Right lobe of liver (tissue), 6 donors: Measurements from ENCODE around the gene BSND. TPM values are rescaled to one million over a fixed set of nuclear protein-coding genes. Genes with fewer than 3 reads are reported as not detected.

Source experiments
- ATAC-seq, 4 donors: fragments of 200-7000 bp; cut with Tn5 transposase; one replicate each; pipeline ENCODE4 v1.9.1; 2020; ENCODE audit warnings: mild to moderate bottlenecking in 4 of 4, moderate library complexity in 4 of 4
- DNase-seq, 3 donors: peaks; one replicate each; pipeline ENCODE4 v3.0.0-alpha.2; 2020
- H3K27ac ChIP-seq, 3 donors: fragments of 200-600 bp; one replicate each; pipeline ENCODE4 v1.8.0; 2022
- H3K27me3 ChIP-seq, 2 donors: fragments of 200-600 bp; one replicate each; pipeline ENCODE4 v1.8.0; 2022
- H3K36me3 ChIP-seq, 4 donors: fragments of 200-600 bp; sonication (generic) in 1 of 4; one replicate each; pipeline versions ENCODE4 v1.5.1 to v1.8.0; 2017 to 2022; ENCODE audit warnings: control low read depth in 1 of 4
- H3K4me1 ChIP-seq, 4 donors: fragments of 200-600 bp; sonication (generic) in 1 of 4; one replicate each; pipeline versions ENCODE4 v1.5.1 to v1.8.0; 2017 to 2022; ENCODE audit warnings: control low read depth in 1 of 4
- H3K4me3 ChIP-seq, 3 donors: fragments of 200-600 bp; one replicate each; pipeline ENCODE4 v1.8.0; 2022
- H3K9me3 ChIP-seq, 4 donors: fragments of 200-600 bp; sonication (generic) in 1 of 4; one replicate each; pipeline versions ENCODE4 v1.5.1 to v1.8.0; 2017 to 2022; ENCODE audit warnings: control low read depth in 1 of 4
- POLR2A ChIP-seq: fragments of 450-650 bp; IDR thresholded peaks from one replicate; pipeline ENCODE4 v1.6.1; 2017; ENCODE audit warnings: antibody characterized with exemption, mild to moderate bottlenecking
- WGBS: methylation state at CpG from one replicate; pipeline ENCODE4 v1.1.6; 2018; ENCODE audit warnings: low coverage, low lambda C conversion rate; ENCODE audit not compliant: insufficient coverage; ENCODE audit errors: missing lambda C conversion rate; 5-methylcytosine and 5-hydroxymethylcytosine counted together
- intact Hi-C, 2 donors: fragments of 100-400 bp; cut with DNase I; formaldehyde crosslinking; loops; one replicate each; pipeline versions ENCODE4 v1.11.2 to v1.14.1; 2022
- total RNA-seq, 6 experiments: library from RNA; depleted of rRNA in 2 of 6; stranded (reverse); fragments of >200 nt in 2 of 6; fragmentation: NEBNext Ultra II Directional in 3 of 6; extraction: Animal tissue kit (Norgen Biotek cat#: 25700) in 3 of 6; gene quantifications; one replicate each; pipeline versions ENCODE4 v1.1.0 to v1.2.4, GENCODE V29; 2016 to 2023
- TF ChIP-seq, protein P1 (sequence below), 4 donors: fragments of 200-600 bp in 3 of 4; fragments of 450-650 bp in 1 of 4; IDR thresholded peaks; one replicate each; pipeline versions ENCODE4 v1.5.1 to v1.8.0; 2016 to 2022; ENCODE audit warnings: antibody characterized with exemption in 4 of 4, mild to moderate bottlenecking in 2 of 4
- donor health status: DM: no; HTN: yes; CAD: no.
- donor health status: DM: no; HTN: no; CAD: no.
- donor health status: DM: no; HTN: no; CAD: no.
- donor health status: DM: no; HTN: yes; CAD: no.
- donor health status: DM: no; HTN: yes; CAD: no.

BSND gene
- total RNA-seq, 6 experiments from 2014 or later, result not detected

DNA sequence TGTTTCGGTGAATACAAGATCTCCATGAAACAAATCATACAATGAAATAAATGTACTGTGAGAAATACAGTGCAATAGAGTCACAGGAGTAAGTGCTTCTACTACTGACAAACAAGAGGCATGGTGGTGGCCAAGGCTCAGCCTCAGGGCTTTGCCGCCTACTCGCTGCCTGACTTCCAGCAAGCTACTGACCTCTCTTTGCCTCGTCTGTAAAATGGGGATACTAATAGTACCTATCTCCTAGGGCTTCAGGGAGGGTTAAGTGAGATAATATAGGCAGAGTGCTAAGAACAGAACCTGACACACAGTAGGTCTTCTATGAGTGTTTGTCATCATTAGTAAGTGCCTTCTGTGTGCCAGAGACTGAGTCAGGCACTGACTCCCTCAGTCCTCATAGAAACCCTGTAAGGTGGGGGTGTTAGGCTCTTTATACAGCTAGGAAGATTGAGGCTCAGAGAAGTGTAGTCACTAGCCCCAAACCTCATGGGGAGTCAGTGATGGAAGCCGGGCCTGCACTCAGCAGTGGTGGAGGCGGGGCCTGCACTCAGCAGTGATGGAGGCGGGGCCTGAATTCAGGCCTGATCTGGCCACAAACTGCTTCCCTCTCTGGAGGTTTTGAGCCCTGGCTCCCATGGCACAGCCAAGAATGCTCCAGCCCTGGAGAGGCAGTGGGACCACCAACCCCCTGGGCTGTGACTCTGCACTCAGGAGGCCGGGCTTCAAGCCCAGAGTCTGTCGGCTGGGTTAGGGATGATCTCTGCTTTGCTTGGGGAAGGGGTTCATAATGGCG is 6.8 kb downstream of the BSND start:
- TF ChIP-seq, protein P1, sequence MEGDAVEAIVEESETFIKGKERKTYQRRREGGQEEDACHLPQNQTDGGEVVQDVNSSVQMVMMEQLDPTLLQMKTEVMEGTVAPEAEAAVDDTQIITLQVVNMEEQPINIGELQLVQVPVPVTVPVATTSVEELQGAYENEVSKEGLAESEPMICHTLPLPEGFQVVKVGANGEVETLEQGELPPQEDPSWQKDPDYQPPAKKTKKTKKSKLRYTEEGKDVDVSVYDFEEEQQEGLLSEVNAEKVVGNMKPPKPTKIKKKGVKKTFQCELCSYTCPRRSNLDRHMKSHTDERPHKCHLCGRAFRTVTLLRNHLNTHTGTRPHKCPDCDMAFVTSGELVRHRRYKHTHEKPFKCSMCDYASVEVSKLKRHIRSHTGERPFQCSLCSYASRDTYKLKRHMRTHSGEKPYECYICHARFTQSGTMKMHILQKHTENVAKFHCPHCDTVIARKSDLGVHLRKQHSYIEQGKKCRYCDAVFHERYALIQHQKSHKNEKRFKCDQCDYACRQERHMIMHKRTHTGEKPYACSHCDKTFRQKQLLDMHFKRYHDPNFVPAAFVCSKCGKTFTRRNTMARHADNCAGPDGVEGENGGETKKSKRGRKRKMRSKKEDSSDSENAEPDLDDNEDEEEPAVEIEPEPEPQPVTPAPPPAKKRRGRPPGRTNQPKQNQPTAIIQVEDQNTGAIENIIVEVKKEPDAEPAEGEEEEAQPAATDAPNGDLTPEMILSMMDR (IDR thresholded peaks at IDR 0.05), result no peak
- no peak for TF ChIP-seq POLR2A
- H3K27ac ChIP-seq, result no peak overlapping the region
- no peaks in the 10 kb centered on the region for H3K36me3 ChIP-seq
- H3K4me1 ChIP-seq, result no peaks in the 10 kb centered on the region
- peak in 1 of 4 donors; percentile 36 for ATAC-seq
- peak in 1 of 3 donors; percentile 23 for DNase-seq
- no peak overlapping the region for H3K4me3 ChIP-seq
- no peaks in the 10 kb centered on the region for H3K9me3 ChIP-seq
- WGBS, result 88% methylated on average over 4 of the region's 10 CpGs
- intact Hi-C loops, result loop anchor here in 1 of 2 donors (10.0 kb wide), 1 partner anchor 491 kb away; no protein-coding TSS in a partner anchor
- no peaks in the 10 kb centered on the region for H3K27me3 ChIP-seq

DNA sequence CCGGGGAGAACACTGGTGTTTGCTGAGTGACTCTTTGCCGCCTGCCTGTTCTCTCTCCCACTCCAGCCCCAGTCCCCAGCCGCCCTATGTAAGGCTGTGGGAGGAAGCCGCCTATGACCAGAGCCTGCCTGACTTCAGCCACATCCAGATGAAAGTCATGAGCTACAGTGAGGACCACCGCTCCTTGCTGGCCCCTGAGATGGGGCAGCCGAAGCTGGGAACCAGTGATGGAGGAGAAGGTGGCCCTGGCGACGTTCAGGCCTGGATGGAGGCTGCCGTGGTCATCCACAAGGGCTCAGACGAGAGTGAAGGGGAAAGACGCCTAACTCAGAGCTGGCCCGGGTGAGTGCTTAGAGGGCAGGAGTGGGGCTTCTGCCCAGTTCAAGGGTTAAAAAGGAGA is 8.2 kb downstream of the BSND start:
- intact Hi-C loops, result loop anchor here in 1 of 2 donors (10.0 kb wide), 1 partner anchor 492 kb away; no protein-coding TSS in a partner anchor
- 87% methylated on average over 10 of the region's 12 CpGs for WGBS
- Histone ChIP-seq H3K9me3 (no peaks in the 10 kb centered on the region), H3K27me3 (no peaks in the 10 kb centered on the region), H3K27ac (no peak overlapping the region), H3K36me3 (no peaks in the 10 kb centered on the region), H3K4me3 (no peak overlapping the region), H3K4me1 (no peaks in the 10 kb centered on the region)
- TF ChIP-seq, protein P1 (IDR thresholded peaks at IDR 0.05), result no peak
- no peak for TF ChIP-seq POLR2A
- DNase-seq, result no peak
- ATAC-seq, result no peak

DNA sequence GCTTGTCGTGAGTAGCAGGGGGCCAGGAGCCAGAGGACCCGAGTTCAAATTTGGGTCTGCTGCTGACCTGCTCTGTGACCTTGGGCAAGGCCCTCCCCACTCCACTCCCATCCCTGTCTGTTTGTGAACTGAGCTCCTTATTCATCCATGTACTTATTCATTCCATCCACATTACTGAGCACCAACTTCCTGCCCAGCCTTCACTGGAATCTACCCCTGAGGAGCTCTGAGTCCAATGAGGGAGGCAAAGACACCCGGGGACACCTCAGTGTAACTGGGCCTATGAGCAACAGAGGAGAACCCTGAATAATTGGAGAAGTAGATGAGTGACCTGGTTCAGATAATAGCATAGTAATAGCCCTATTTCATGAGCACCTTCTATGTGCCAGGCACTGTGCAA is 8.9 kb downstream of the BSND start:
- 100% methylated on average over 1 of the region's 3 CpGs for WGBS
- no peak for ATAC-seq
- intact Hi-C loops, result loop anchor here in 1 of 2 donors (10.0 kb wide), 1 partner anchor 493 kb away; no protein-coding TSS in a partner anchor
- no peak for DNase-seq
- Histone ChIP-seq H3K27me3 (no peaks in the 10 kb centered on the region), H3K9me3 (no peaks in the 10 kb centered on the region), H3K36me3 (no peaks in the 10 kb centered on the region), H3K4me1 (no peaks in the 10 kb centered on the region), H3K27ac (no peak overlapping the region), H3K4me3 (no peak overlapping the region)
- TF ChIP-seq, protein P1 (IDR thresholded peaks at IDR 0.05), result no peak
- no peak for TF ChIP-seq POLR2A

DNA sequence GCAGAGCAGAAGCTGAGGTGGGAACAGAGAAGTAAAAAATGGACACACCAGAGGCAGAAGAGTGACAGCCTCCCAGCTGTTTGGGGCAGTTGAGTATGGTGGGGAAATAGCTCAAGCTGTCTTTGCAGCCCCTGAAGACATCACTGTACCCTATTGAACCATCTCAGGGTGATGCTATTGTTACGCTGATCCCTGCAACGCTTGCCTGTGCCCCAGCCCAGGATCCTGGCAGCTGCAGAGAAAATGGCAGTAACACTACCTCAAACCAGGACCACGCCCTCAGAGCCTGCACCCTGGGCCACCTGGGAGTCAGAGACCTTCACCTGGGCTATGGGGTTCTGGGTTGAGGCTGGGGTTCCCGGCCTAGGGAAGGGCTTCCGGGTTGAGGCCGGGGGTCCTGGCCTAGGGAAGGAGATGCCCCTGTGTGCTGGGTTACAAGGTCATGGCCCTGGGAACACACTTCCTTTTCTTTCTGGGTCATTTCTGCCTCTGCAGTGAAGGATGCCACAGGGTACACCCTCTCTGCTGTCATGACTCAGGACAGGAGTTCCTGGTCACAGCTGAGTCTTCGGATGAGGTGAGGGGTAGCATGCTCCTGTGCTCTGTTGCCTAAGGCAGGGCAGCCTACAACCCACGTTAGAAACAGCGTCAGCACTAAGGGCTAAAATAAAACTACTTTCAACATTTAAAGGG is 11.6 kb downstream of the BSND start:
- H3K27me3 ChIP-seq, result no peaks in the 10 kb centered on the region
- intact Hi-C loops, result no loop called here
- no peak for ATAC-seq
- H3K9me3 ChIP-seq, result no peaks in the 10 kb centered on the region
- H3K27ac ChIP-seq, result no peak overlapping the region
- no peaks in the 10 kb centered on the region for H3K36me3 ChIP-seq
- no peaks in the 10 kb centered on the region for H3K4me1 ChIP-seq
- TF ChIP-seq, protein P1 (IDR thresholded peaks at IDR 0.05), result no peak
- H3K4me3 ChIP-seq, result no peak overlapping the region
- DNase-seq, result peak in 1 of 3 donors; percentile 9
- WGBS, result 79% methylated on average over 4 of the region's 9 CpGs
